Cerebellar nuclear complex (tissue), 1 donor: ENCODE results near the gene CGGBP1.
"Not testable (repeated sequence)": the region's sequence is repeated elsewhere in the genome, so short reads cannot be mapped to it uniquely, and the experiment has no call there.

Experiments used
- DNase-seq, 2 experiments: peaks; one replicate each; lab custom pipeline; 2025; lab: John Stamatoyannopoulos, UW

CGGBP1 gene

DNA sequence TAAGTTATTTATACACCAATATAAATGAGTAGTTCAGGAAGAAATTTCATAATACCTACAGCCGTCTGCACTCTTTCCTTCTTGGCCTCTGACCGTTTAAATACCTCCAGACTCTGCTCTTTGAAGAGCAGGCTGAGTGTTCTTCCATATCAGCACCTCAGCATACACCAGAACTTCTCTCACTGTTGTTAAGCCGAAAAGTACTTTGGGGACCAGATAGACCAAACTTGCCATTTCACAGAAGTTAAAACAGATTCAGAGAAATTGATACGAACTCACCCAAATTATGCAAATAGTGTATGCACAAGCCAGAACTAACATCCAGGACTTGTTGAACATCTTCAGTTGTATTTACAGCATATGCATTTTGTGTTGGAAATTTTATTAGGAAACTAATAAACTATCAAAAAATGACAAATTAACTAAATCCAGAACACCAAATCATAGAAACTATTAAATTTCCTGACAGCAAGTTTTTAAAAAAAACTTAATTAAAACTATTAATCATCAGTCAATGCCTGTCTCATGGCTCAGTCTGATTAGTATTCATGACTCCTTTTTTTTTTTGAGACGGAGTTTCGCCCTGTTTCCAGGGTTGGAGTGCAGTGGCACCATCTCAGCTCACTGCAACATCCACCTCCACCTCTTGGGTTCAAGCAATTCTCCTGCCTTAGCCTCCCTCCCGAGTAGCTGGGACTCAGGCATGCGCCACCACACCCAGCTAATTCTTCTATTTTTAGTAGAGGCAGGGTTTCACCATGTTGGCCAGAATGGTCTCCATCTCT, 24.1 kb downstream of the CGGBP1 start:
- DNase-seq: no peak

DNA sequence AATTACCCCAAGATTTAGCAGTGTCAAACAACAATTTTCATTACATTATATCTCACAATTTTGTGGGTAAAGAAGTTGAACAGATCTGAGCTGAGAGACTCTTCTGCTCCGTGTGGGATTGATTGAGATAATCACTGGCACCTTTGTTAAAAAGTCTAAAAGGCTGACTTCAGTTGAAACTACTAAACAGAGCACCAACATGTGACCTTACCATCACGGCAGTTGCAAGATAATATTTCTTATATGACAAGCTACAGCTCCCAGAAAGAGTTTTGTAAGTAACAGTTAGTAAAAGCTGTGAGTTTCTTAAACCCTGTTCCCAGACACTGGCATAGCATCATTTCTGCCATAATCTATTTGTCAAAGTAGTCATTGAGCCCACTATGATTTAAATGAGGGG, 25.0 kb downstream of the CGGBP1 start:
- no peak for DNase-seq

DNA sequence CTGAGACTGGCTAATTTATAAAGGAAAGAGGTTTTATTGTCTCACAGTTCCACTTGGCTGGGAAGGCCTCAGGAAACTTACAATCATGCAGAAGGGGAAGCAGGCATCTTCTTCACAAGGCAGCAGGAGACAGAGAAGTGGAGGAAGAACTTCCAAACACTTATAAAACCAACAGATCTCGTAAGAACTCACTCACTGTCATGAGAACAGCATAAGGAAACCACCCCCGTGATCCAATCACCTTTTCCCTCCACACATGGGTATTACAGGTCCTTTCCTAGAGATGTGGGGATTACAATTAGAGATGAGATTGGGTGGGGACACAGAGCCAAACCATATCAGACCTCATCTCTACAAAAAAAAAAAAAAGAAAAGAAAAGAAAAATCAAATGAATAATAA, 25.7 kb downstream of the CGGBP1 start:
- DNase-seq: no peak

DNA sequence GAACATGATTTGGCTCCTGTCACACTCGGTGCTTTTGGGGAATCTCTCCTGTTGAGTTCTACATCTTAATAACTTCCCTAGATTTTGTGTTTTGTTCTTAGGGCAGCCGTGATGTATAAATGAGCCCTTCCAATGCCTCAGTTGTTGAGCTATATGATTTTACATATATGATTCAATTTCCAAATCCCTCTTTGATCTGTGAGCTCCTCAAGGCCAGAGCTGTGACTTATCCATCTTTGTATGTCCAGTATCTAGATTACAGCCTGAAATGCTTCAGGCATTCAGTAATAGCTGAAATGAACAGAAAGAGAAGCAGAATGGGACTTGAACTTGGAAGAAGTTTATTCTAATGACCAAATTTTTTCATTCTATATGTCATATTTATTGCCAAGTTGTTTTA, 26.6 kb downstream of the CGGBP1 start:
- DNase-seq: no peak

DNA sequence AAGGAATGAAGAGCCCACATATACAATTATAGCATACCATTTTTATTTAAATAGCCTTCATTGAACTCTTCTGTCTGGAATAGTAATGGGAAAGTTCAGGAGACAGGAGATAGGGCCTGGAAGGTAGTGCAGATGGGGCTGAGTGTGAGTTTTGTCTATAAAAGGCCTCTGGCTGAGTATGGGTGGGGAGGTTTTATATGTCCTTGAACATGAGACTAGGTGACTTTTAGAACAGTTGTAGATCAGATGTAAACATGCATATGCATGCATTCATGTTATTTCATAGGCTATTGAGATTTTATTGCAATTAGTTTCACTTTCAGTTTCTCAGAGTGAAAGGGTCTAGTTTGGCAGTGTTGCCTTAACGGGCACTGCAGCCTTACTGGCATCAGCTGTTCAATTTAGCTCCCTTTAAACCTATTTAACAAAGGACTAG, 27.1 kb downstream of the CGGBP1 start:
- DNase-seq: no peak

DNA sequence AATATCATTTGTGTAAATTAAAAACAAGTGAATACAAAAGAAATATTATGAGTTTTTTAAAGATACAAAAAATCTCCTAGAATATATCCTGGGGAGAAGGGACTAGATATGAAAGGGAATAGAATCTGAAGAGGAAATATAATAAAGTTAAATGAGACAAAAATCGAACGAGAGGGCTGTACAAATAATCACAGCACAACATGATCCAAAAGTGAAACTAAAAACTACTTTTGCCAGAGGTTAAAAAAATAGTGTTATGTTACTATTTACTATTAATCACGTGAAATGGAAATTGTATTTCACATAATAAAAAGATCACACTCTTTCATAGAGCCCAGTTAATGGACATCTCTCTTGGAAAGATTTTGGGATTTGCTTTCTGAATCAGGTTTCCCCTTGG, 28.6 kb downstream of the CGGBP1 start:
- DNase-seq: no peak

DNA sequence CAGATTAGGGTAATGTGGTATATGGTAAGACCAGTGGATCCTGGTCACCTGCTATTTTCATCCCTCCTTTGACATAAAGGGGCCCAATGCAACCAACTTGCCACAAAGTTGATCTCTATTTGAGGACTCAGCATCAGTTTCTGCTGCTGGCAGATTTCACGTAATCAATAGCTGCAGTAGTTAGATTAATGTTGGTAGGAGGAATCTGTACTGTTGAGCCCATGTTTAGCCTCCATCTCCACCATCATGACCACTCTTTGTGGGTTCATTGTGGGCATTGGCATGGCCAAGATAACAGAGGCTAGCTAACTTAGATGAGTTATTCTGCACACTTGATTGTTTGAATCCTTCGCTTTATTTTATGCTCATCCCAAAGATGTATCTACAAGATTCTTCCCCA, 29.9 kb downstream of the CGGBP1 start:
- no peak for DNase-seq

DNA sequence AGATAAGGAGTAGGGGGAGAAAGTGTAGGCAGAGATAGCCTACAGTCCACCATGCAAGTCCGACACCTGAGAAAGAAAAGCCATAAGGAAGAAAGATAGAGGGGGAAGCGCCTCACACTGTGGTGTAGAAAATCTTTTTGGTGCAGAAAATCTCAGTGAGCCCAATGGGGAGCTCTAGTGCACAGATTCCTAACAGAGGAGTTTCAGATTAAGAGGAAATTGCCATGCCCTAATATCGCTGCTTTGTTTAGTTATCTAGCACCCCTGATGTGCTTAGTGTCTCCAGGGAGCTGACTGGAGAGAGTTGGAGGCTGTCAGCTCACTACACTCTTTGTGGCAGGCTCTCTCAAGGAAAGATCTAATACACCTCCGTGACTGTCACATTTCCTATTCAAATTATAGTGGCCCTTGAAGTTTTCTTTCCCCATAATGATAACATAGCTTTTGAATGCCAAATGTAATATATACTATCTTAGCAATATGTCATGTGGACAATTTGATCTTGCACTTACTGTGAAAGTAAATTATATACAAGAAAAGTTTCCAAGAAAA, 33.7 kb downstream of the CGGBP1 start:
- no peak for DNase-seq

DNA sequence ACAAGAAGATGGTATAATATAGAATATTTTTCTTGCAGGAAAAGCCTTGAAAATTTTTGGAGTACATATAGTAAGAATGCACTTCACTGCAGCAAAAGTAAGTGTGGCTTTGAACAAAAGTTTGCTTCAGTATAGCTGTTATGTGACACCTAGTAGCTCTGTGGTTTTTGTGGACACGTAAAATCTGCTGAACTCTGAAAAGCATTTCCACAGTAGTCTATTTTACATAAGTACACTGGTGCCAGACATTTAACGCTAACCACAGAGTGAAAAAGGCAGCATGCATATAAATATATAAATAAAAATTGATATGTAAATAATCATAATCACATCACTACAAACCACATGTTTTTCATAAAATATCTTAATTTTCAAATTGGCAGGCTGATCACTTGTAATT, 39.8 kb downstream of the CGGBP1 start:
- DNase-seq: no peak

DNA sequence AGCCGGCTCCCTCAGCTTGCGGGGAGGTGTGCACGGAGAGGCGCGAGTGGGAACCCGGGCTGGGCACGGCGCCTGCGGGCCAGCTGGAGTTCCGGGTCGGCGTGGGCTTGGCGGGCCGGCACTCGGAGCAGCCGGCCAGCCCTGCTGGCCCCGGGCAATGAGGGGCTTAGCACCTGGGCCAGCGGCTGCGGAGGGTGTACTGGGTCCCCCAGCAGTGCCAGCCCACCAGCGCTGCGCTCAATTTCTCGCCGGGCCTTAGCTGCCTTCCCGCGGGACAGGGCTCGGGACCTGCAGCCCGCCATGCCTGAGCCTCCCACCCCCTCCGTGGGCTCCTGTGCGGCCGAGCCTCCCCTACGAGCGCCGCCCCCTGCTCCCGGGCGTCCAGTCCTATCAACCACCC, 43.1 kb downstream of the CGGBP1 start:
- not testable (repeated sequence) for DNase-seq

DNA sequence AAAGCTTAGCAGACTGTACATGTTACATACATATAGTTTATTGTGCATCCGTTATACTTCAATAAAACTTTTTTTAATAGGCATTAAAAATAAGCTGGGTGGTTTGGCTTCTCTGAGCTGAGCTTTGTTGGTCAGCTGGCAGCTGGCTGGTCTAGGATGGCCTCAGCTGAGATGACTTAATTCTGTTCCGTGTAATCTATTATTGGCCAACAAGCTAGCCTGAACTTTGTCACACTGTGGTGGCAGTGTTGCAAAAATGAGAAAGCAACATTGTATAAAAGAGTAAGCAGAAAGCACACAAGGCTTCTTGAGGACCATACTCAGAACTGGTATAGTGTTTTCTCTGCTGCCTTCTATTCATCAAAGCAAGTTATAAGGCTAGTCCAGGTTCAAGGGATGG, 45.2 kb downstream of the CGGBP1 start:
- DNase-seq: no peak

DNA sequence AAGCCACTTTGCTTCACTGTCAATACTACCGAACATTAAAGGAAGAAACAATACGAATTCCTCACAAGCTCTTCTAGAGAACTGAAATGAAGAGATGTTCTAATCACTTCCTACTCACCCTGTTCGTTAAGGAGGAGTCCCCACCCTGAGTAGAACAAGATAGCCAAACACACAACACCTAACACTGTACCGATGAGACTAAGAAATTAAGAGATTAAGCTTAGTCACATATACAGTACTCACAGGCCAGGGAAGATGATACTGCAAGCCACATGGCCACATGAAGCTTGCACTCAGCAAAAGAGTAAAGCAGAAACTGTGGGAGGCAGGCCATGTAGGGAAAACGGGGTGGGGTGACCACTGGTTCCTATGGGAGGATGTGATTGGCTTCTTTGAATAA, 48.0 kb downstream of the CGGBP1 start:
- DNase-seq: no peak

DNA sequence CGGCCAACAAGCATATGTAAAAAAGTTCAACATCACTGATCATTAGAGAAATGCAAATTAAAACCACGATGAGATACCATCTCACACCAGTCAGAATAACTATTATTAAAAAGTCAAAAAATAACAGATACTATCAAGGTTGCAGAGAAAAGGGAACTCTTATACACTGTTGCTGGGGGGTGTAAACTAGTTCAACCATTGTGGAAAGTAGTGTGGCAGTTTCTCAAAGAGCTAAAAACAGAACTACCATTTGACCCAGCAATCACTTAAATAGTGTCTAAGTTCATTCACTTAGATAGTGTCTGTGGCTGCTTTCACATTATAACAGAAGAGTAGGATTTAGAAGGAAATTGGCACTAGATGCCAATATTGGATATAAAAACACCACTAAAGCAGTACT, 49.7 kb downstream of the CGGBP1 start:
- DNase-seq: no peak

DNA sequence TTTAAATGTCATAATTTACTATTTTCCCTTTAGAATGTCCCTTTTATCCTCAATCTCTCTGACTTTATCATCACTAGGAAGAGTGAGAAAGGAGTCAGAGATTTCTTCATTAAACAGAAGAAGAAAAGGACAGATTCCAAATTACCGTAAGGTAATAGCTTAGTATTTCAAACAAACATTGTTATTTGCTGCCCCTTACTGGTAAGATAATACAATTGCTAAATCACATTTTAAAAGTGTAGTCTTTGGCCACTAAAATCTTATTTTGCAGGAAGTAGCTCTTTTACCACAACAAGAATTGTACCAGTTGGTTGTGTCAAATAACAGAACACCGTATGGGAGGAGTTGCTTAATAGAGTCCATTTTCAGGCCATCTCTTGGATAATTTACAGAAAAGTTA, 53.7 kb downstream of the CGGBP1 start:
- DNase-seq: no peak

DNA sequence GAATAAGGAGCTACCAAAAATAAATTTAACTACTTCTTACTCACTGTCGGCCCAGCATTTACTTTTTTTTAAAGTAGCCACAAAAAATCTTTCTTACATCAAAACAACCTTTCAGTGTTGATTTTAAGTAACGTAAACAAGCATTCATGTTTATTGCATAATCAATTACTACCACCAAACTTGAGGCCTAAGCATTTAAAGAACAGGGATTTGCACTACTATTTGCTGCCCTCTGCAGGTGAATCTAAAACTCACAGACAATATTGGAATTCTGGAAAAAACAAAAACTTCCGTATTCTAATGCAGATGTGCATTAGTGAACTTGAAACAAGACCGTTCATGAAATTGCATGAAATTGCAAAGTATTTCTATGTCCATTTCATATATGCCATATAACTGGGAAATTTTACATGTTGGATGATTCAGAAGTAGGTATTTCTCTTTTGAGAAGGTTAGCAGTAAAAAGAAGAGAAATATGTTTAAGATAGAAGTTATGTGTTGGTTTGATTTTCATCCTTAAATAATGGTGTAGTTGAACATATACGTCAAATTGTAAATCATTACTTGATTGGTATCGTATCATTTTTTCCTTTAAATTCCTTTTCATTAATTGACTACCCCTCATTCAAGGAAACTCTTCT, 55.6 kb downstream of the CGGBP1 start:
- DNase-seq: no peak

DNA sequence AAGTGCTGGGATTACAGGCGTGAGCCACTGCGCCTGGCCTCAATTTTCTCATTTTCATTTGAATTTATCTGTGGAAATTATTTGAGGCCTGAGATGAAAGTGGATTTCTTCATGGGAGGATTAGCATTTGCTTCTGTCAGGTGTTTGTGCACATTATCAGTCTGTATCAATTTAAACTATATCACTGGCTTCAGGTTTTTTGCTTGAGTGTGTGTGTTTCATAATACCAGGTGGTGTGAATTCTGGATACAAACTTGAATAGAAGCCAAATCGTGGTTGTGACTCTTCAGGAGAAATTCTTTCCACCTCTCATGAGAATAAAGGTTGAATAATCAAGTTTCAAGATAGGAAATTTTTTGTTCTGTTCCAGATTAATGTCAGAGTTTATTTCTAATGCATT, 56.4 kb downstream of the CGGBP1 start:
- DNase-seq: no peak
